Activated naive CD4-positive, alpha-beta T cell (primary cell): Measurements from ENCODE around the gene ULBP2.
"Not testable (repeated sequence)": the region's sequence is repeated elsewhere in the genome, so short reads cannot be mapped to it uniquely, and the experiment has no call there.

Experiments
- DNase-seq, 4 experiments: peaks; one replicate each; lab custom pipeline; 2025; lab: John Stamatoyannopoulos, UW

Gene ULBP2

GRCh38 chr6:149969635-149970034 is 27.8 kb downstream of the ULBP2 start:
- DNase-seq, result no peak

- DNase-seq, result not testable (repeated sequence)
Measured at GRCh38 chr6:149974394-149974793, 32.6 kb downstream of the ULBP2 start.

GRCh38 chr6:149974825-149975224 is 33.0 kb downstream of the ULBP2 start:
- DNase-seq, result no peak

- no peak for DNase-seq
Measured at GRCh38 chr6:149975400-149975799, 33.6 kb downstream of the ULBP2 start.

GRCh38 chr6:149977221-149977620 is 35.4 kb downstream of the ULBP2 start:
- DNase-seq, result no peak

- DNase-seq, result no peak
Measured at GRCh38 chr6:149978610-149979009, 36.8 kb downstream of the ULBP2 start.

- no peak for DNase-seq
Measured at GRCh38 chr6:149979293-149979692, 37.5 kb downstream of the ULBP2 start.

- no peak for DNase-seq
Measured at GRCh38 chr6:149983145-149983544, 41.3 kb downstream of the ULBP2 start.

GRCh38 chr6:149984773-149985172 is 43.0 kb downstream of the ULBP2 start:
- DNase-seq, result no peak

- no peak for DNase-seq
Measured at GRCh38 chr6:149985481-149985937, 43.7 kb downstream of the ULBP2 start.

- no peak for DNase-seq
Measured at GRCh38 chr6:149987602-149988107, 45.8 kb downstream of the ULBP2 start.

GRCh38 chr6:149988550-149989346 is 46.9 kb downstream of the ULBP2 start:
- no peak for DNase-seq

GRCh38 chr6:149990212-149990660 is 48.4 kb downstream of the ULBP2 start:
- no peak for DNase-seq

GRCh38 chr6:149990661-149991471 is 49.1 kb downstream of the ULBP2 start:
- DNase-seq, result no peak

GRCh38 chr6:149991472-149991795 is 49.6 kb downstream of the ULBP2 start:
- DNase-seq, result not testable (repeated sequence)

GRCh38 chr6:149991838-149992237 is 50.0 kb downstream of the ULBP2 start:
- DNase-seq, result no peak

- no peak for DNase-seq
Measured at GRCh38 chr6:149995235-149995750, 53.5 kb downstream of the ULBP2 start.

GRCh38 chr6:149995971-149996370 is 54.2 kb downstream of the ULBP2 start:
- DNase-seq, result no peak
